HepG2 (cell line): ENCODE results near the gene ELMO2. TPM values are rescaled to one million over a fixed set of nuclear protein-coding genes. Genes with fewer than 3 reads are reported as not detected.

ENCODE experiments used
- ATAC-seq: fragments of 200-7000 bp; cut with Tn5 transposase; 3 replicates; pipeline ENCODE4 v1.9.1; 2020; ENCODE audit warnings: mild to moderate bottlenecking, moderate library complexity
- BruUV-seq: library from RNA; stranded (reverse); fragments of 400-500 nt; replicated peaks from 2 replicates; lab custom pipeline; 2021; lab: Mats Ljungman, UMichigan
- CTCF ChIA-PET: fragments of 300-600 bp; formaldehyde crosslinking; extraction: SDS; loops from one replicate; lab custom pipeline; 2021; ENCODE audit warnings: low total read pairs, inconsistent platforms, low intra/inter-chr PET ratio; lab: Yijun Ruan, JAX
- POLR2A ChIA-PET: fragments of 350-600 bp; sonication (Branson Sonifier 250); formaldehyde crosslinking; loops from one replicate; lab custom pipeline; 2020; ENCODE audit warnings: antibody characterized with exemption, inconsistent platforms; lab: Yijun Ruan, JAX
- DNase-seq: peaks from one replicate; pipeline ENCODE4 v3.0.0-alpha.2; 2015; ENCODE audit warnings: low spot score
- FAIRE-seq: peaks from 3 replicates; lab custom pipeline; 2011; peaks lifted over from hg19 to GRCh38; lab: Jason Lieb, UNC
- H2AFZ ChIP-seq: one replicate; pipeline ENCODE4 v1.6.1; 2011; ENCODE audit warnings: low read length, inconsistent platforms
- H3K27ac ChIP-seq: fragments of 300-600 bp; 3 replicates; pipeline ENCODE4 v1.8.0; 2011; ENCODE audit warnings: mixed run types, mild to moderate bottlenecking, mixed read lengths, low read length, inconsistent platforms; ENCODE audit not compliant: insufficient read depth; ENCODE audit errors: extremely low read length
- H3K27me3 ChIP-seq, 2 experiments: fragments of 200-600 bp in 1 of 2; 2 replicates in 1 of 2; 3 replicates in 1 of 2; pipeline versions ENCODE4 v1.6.0 to v1.8.0; 2011; ENCODE audit warnings: low read length in 2 of 2, mild to moderate bottlenecking in 2 of 2, moderate library complexity in 2 of 2, inconsistent platforms in 1 of 2; ENCODE audit not compliant: insufficient read depth in 2 of 2, control insufficient read depth in 1 of 2
- H3K36me3 ChIP-seq, 2 experiments: fragments of 200-600 bp in 1 of 2; replicated peaks in 1 of 2; 2 replicates in 1 of 2; 3 replicates in 1 of 2; pipeline versions ENCODE4 v1.5.1 to v1.8.0; 2011; ENCODE audit warnings: low read length in 2 of 2, inconsistent platforms in 1 of 2; ENCODE audit not compliant: insufficient read depth in 2 of 2, control insufficient read depth in 1 of 2
- H3K4me1 ChIP-seq: 2 replicates; pipeline ENCODE4 v1.5.1; 2012; ENCODE audit warnings: low read length, inconsistent platforms; ENCODE audit not compliant: insufficient read depth
- H3K4me2 ChIP-seq: 2 replicates; pipeline ENCODE4 v1.6.0; 2011; ENCODE audit warnings: low read depth, low read length, inconsistent platforms
- H3K4me3 ChIP-seq, 3 experiments: fragments of 200-600 bp in 1 of 3; sonication (generic), shearing (Covaris generic) in 1 of 3; replicated peaks in 1 of 3; 2 replicates each; pipeline ENCODE4 v1.5.1; 2011 to 2016; ENCODE audit warnings: low read length in 3 of 3, inconsistent platforms in 2 of 3, low read depth in 2 of 3, mild to moderate bottlenecking in 2 of 3, control low read depth in 1 of 3, mixed read lengths in 1 of 3; ENCODE audit not compliant: insufficient read depth in 1 of 3
- H3K79me2 ChIP-seq: one replicate; pipeline ENCODE4 v1.6.1; 2011; ENCODE audit warnings: low read length, inconsistent platforms; ENCODE audit not compliant: insufficient read depth
- H3K9ac ChIP-seq: 2 replicates; pipeline ENCODE4 v1.6.0; 2011; ENCODE audit warnings: mild to moderate bottlenecking, low read depth, low read length, inconsistent platforms; ENCODE audit not compliant: insufficient read depth
- H3K9me3 ChIP-seq: 2 replicates; pipeline ENCODE4 v1.5.1; 2012; ENCODE audit warnings: mild to moderate bottlenecking, low read length
- H4K20me1 ChIP-seq: 2 replicates; pipeline ENCODE4 v1.6.0; 2011; ENCODE audit warnings: inconsistent platforms, mild to moderate bottlenecking, low read length, moderate library complexity; ENCODE audit not compliant: insufficient read depth
- CREB1 ChIP-seq, 2 experiments: fragments of 450-650 bp in 1 of 2; IDR thresholded peaks; 2 replicates each; pipeline ENCODE4 v1.6.1; 2016 to 2017; ENCODE audit warnings: control low read depth in 1 of 2, mild to moderate bottlenecking in 1 of 2, missing compliant biosample characterization in 1 of 2, missing genetic modification characterization in 1 of 2
- HNRNPLL ChIP-seq: fragments of 200-400 bp; formaldehyde crosslinking; IDR thresholded peaks from 2 replicates; pipeline ENCODE4 v1.6.1; 2017; ENCODE audit warnings: mild to moderate bottlenecking, low read depth, low read length; ENCODE audit not compliant: poor library complexity, severe bottlenecking
- IRF9 ChIP-seq: sonication (generic); formaldehyde crosslinking; IDR thresholded peaks from 2 replicates; pipeline ENCODE4 v1.8.0; 2022; ENCODE audit warnings: missing genetic modification reagents, mild to moderate bottlenecking, borderline replicate concordance
- KDM2A ChIP-seq: sonication (generic); formaldehyde crosslinking; IDR thresholded peaks from 2 replicates; pipeline ENCODE4 v1.4.0; 2020; ENCODE audit warnings: low read depth, missing genetic modification reagents, borderline replicate concordance
- MIXL1 ChIP-seq: IDR thresholded peaks from 2 replicates; pipeline ENCODE4 v1.6.1; 2016
- NCOA2 ChIP-seq: sonication (generic); formaldehyde crosslinking; IDR thresholded peaks from 2 replicates; pipeline ENCODE4 v1.8.0; 2022; ENCODE audit warnings: inconsistent platforms
- NFIB ChIP-seq: sonication (generic); formaldehyde crosslinking; IDR thresholded peaks from 2 replicates; pipeline ENCODE4 v1.9.0; 2021; ENCODE audit warnings: missing genetic modification reagents, mild to moderate bottlenecking, borderline replicate concordance
- NR1H2 ChIP-seq: sonication (generic); formaldehyde crosslinking; IDR thresholded peaks from 2 replicates; pipeline ENCODE4 v1.8.1; 2022; ENCODE audit warnings: low read depth, missing genetic modification reagents, borderline replicate concordance
- SP4 ChIP-seq: sonication (generic); formaldehyde crosslinking; IDR thresholded peaks from 2 replicates; pipeline ENCODE4 v1.8.1; 2023; ENCODE audit warnings: mild to moderate bottlenecking, missing genetic modification reagents
- U2AF1 ChIP-seq: fragments of 200-400 bp; formaldehyde crosslinking; optimal IDR thresholded peaks from 2 replicates; pipeline ENCODE3; 2017; ENCODE audit warnings: mild to moderate bottlenecking, low read depth, low read length
- XRCC5 ChIP-seq: fragments of 200-400 bp; formaldehyde crosslinking; optimal IDR thresholded peaks from 2 replicates; pipeline ENCODE3; 2017; ENCODE audit warnings: mild to moderate bottlenecking, low read length
- ZNF513 ChIP-seq: sonication (generic); formaldehyde crosslinking; conservative IDR thresholded peaks from 2 replicates; pipeline ENCODE4 v1.5.0; 2020; ENCODE audit warnings: missing genetic modification reagents
- ZNF547 ChIP-seq: sonication (generic); formaldehyde crosslinking; IDR thresholded peaks from 2 replicates; pipeline ENCODE4 v1.5.1; 2020; ENCODE audit warnings: mild to moderate bottlenecking, missing genetic modification reagents
- ZNF557 ChIP-seq: sonication (generic); formaldehyde crosslinking; IDR thresholded peaks from 2 replicates; pipeline ENCODE4 v1.4.0; 2020; ENCODE audit warnings: missing genetic modification reagents
- ZNF598 ChIP-seq: sonication (generic); formaldehyde crosslinking; IDR thresholded peaks from 2 replicates; pipeline ENCODE4 v1.5.1; 2020; ENCODE audit warnings: mild to moderate bottlenecking, missing genetic modification reagents, borderline replicate concordance
- ZNF639 ChIP-seq: conservative IDR thresholded peaks from 2 replicates; pipeline ENCODE4 v1.6.1; 2018; ENCODE audit warnings: missing genetic modification reagents
- ZNF777 ChIP-seq: sonication (generic); formaldehyde crosslinking; IDR thresholded peaks from 2 replicates; pipeline ENCODE4 v1.4.0; 2020; ENCODE audit warnings: missing genetic modification reagents
- ZNF83 ChIP-seq: sonication (generic); formaldehyde crosslinking; IDR thresholded peaks from 2 replicates; pipeline ENCODE4 v1.4.0; 2020; ENCODE audit warnings: missing genetic modification reagents, mild to moderate bottlenecking, borderline replicate concordance
- WGBS: methylation state at CpG from one replicate; pipeline ENCODE4 v1.1.6; 2017; ENCODE audit warnings: low lambda C conversion rate; 5-methylcytosine and 5-hydroxymethylcytosine counted together
- in situ Hi-C: cut with HindIII; loops from 2 replicates; pipeline ENCODE4 v1.10.0; 2017; ENCODE audit warnings: low pct_unique_long_range_greater_than_20kb; ENCODE audit not compliant: extremely low pct_ligation_motif_present
- intact Hi-C: fragments of 100-400 bp; cut with micrococcal nuclease; formaldehyde crosslinking; loops from one replicate; pipeline ENCODE4 v1.10.0; 2022; ENCODE audit not compliant: unreplicated experiment
- polyA plus RNA-seq, 8 experiments: library from polyadenylated mRNA; depleted of rRNA in 3 of 8; stranded (reverse) in 7 of 8; unstranded in 1 of 8; fragments of >200 nt; fragmentation: Illumina TruSeq in 4 of 8; extraction: Trizol in 4 of 8; gene quantifications; 2 replicates each; pipeline versions ENCODE4 v1.2.1 to v1.2.3, GENCODE V29; 2011 to 2016; ENCODE audit warnings: low read depth in 4 of 8, missing spikeins in 1 of 8, mixed read lengths in 1 of 8; ENCODE audit not compliant: insufficient read depth in 1 of 8
- total RNA-seq, 5 experiments: library from RNA; depleted of rRNA; stranded (reverse); fragments of >200 nt; fragmentation: Illumina TruSeq; extraction: Trizol; gene quantifications; 2 replicates each; pipeline ENCODE4 v1.2.3, GENCODE V29; 2016; ENCODE audit warnings: low read depth in 1 of 5

Gene ELMO2
- total and polyA plus RNA-seq, 2 of the 13 experiments (the other 11 are each of a cell fraction or from before 2014, with no cell fraction given), result 30.6 to 35.7 TPM

- Histone ChIP-seq H3K27ac (peak overlapping the region; percentile 2), H3K9me3 (no peaks in the 10 kb centered on the region), H3K9ac (no peak overlapping the region), H3K79me2 (no peaks in the 10 kb centered on the region), H2AFZ (no peak overlapping the region), H3K4me1 (peaks cover 47% of the 10 kb centered on the region), H3K27me3 (no peaks in the 10 kb centered on the region), H3K4me2 (no peak overlapping the region; the same call in 1 of the 2 replicates), H3K36me3 (peaks cover 17 to 19% of the 10 kb centered on the region in 2 experiments; a peak in 3 of 5 replicates), H4K20me1 (no peaks in the 10 kb centered on the region; the same call in 1 of the 2 replicates), H3K4me3 (no peak overlapping the region)
- no peak for FAIRE-seq
- BruUV-seq, result no TSS peak
- POLR2A ChIA-PET, result interaction anchor here (1.0 to 4.7 kb wide), 2 partner anchors 12 to 14 kb away, joined by 3 to 37 read pairs; no protein-coding TSS in a partner anchor
- WGBS, result 80% methylated on average over 13 of the region's 13 CpGs
- CTCF ChIA-PET, result no interaction called here
- ATAC-seq, result peak; percentile 11
- intact Hi-C loops, result no loop called here
- in situ Hi-C loops, result loop anchor here (25.0 kb wide), 1 partner anchor 563 kb away; the partner anchor contains the start of genes DNTTIP1 and WFDC3
- no peak for DNase-seq
- TF ChIP-seq KDM2A (CRISPR knock-in tag) (no peak), NCOA2 (CRISPR knock-in tag) (no peak), MIXL1 (no peak), ZNF557 (CRISPR knock-in tag) (no peak), CREB1 (IDR thresholded peaks at IDR 0.05) (no peak), CREB1 (CRISPR knock-in tag; IDR thresholded peaks at IDR 0.05) (no peak), ZNF598 (CRISPR knock-in tag) (peak; percentile 27; the same call in 1 of the 2 replicates), ZNF639 (CRISPR knock-in tag) (no peak), ZNF547 (CRISPR knock-in tag) (no peak), ZNF777 (CRISPR knock-in tag) (no peak), NR1H2 (no peak), IRF9 (CRISPR knock-in tag) (0 out of 2 replicates have a peak, but pooled peaks have one; percentile 10), HNRNPLL (peak; percentile 48), ZNF513 (CRISPR knock-in tag) (no peak), NFIB (peak; percentile 57; the same call in 1 of the 2 replicates), SP4 (0 out of 2 replicates have a peak, but pooled peaks have one; percentile 3), ZNF83 (CRISPR knock-in tag) (no peak), U2AF1 (no peak), XRCC5 (no peak)
Observed at GRCh38 chr20:46350201-46350985, 56.0 kb downstream of the ELMO2 start.
